Aorta (tissue), 5 donors: Measurements from ENCODE around the gene ARSB. TPM values are rescaled to one million over a fixed set of nuclear protein-coding genes. Genes with fewer than 3 reads are reported as not detected.

Experiments used
- ATAC-seq: fragments of 200-7000 bp; cut with Tn5 transposase; one replicate; pipeline ENCODE4 v1.9.1; 2022; ENCODE audit warnings: moderate library complexity; ENCODE audit not compliant: low FRiP score
- DNase-seq, 2 donors: peaks; one replicate each; pipeline ENCODE4 v3.0.0-alpha.2; 2020
- H3K27ac ChIP-seq, 2 donors: one replicate each; pipeline ENCODE4 v1.5.1; 2013; ENCODE audit warnings: low read length in 2 of 2, mild to moderate bottlenecking in 2 of 2, moderate library complexity in 2 of 2, control low read depth in 1 of 2, inconsistent platforms in 1 of 2, low read depth in 1 of 2
- H3K27me3 ChIP-seq, 2 donors: one replicate each; pipeline ENCODE4 v1.6.1; 2013; ENCODE audit warnings: control low read depth in 1 of 2, low read length in 1 of 2, mild to moderate bottlenecking in 1 of 2, moderate library complexity in 1 of 2; ENCODE audit not compliant: insufficient read depth in 2 of 2, control insufficient read depth in 1 of 2
- H3K36me3 ChIP-seq, 2 donors: one replicate each; pipeline ENCODE4 v1.6.1; 2013; ENCODE audit warnings: control low read depth in 1 of 2, low read length in 1 of 2, mild to moderate bottlenecking in 1 of 2; ENCODE audit not compliant: insufficient read depth in 2 of 2, control insufficient read depth in 1 of 2
- H3K4me1 ChIP-seq, 2 donors: one replicate each; pipeline ENCODE4 v1.6.1; 2013; ENCODE audit warnings: low read length in 2 of 2, control low read depth in 1 of 2, mild to moderate bottlenecking in 1 of 2, moderate library complexity in 1 of 2; ENCODE audit not compliant: insufficient read depth in 2 of 2, control insufficient read depth in 1 of 2
- H3K4me3 ChIP-seq, 2 donors: one replicate each; pipeline ENCODE4 v1.5.1; 2013; ENCODE audit warnings: low read length in 2 of 2, control low read depth in 1 of 2, mild to moderate bottlenecking in 1 of 2
- H3K9me3 ChIP-seq: one replicate; pipeline ENCODE4 v1.6.1; 2013; ENCODE audit warnings: mild to moderate bottlenecking, low read length; ENCODE audit not compliant: control insufficient read depth
- WGBS, 2 donors: extraction: QIAGEN DNeasy Blood & Tissue Kit; methylation state at CpG; one replicate each; pipeline ENCODE4 v1.1.7; 2013; 5-methylcytosine and 5-hydroxymethylcytosine counted together
- intact Hi-C, 2 donors: fragments of 100-400 bp; cut with DNase I; formaldehyde crosslinking; loops; one replicate each; pipeline versions ENCODE4 v1.14.2 to v1.15.0; 2022
- polyA plus RNA-seq, 2 donors: library from polyadenylated mRNA; stranded (reverse); fragments of 200-250 nt; gene quantifications; one replicate each; pipeline ENCODE4 v1.2.3, GENCODE V29; 2013
- total RNA-seq, 2 donors: library from RNA; stranded (reverse); fragmentation: NEBNext Ultra II Directional; extraction: Animal tissue kit (Norgen Biotek cat#: 25700); gene quantifications; one replicate each; pipeline ENCODE4 v1.2.1, GENCODE V29; 2021
- donor health status: healthy with polysubstance abuse.
- donor health status: Bipolar disorder and iron deficiency.
- donor health status: DM: no; HTN: no; CAD: no.
- donor health status: DM: no; HTN: no; CAD: no.
- donor health status: DM: yes; HTN: yes; CAD: no.

ARSB gene
- total and polyA plus RNA-seq, 4 donors: 3.5 to 17.2 (median 12.0) TPM

GRCh38 chr5:78778538-78778937, 206.6 kb downstream of the ARSB start:
- Histone ChIP-seq H3K36me3 (no peaks in the 10 kb centered on the region), H3K27ac (no peak overlapping the region), H3K4me1 (no peaks in the 10 kb centered on the region), H3K4me3 (no peak overlapping the region), H3K9me3 (no peaks in the 10 kb centered on the region), H3K27me3 (no peaks in the 10 kb centered on the region)
- ATAC-seq (no peak), DNase-seq (no peak)
- WGBS, 2 donors: 88 to 100% methylated on average over 1 of the region's 1 CpG
- intact Hi-C loops: no loop called here

GRCh38 chr5:78777901-78778300, 207.2 kb downstream of the ARSB start:
- ATAC-seq (no peak), DNase-seq (no peak)
- intact Hi-C loops: no loop called here
- no peak overlapping the region for H3K4me3 ChIP-seq
- H3K27ac ChIP-seq: no peak overlapping the region
- H3K27me3 ChIP-seq: no peaks in the 10 kb centered on the region
- H3K4me1 ChIP-seq: no peaks in the 10 kb centered on the region
- no peaks in the 10 kb centered on the region for H3K9me3 ChIP-seq
- 97 to 98% methylated on average over 5 of the region's 5 CpGs for WGBS, 2 donors
- H3K36me3 ChIP-seq: no peaks in the 10 kb centered on the region

- H3K36me3 ChIP-seq: no peaks in the 10 kb centered on the region
- no peaks in the 10 kb centered on the region for H3K4me1 ChIP-seq
- intact Hi-C loops: no loop called here
- H3K27ac ChIP-seq: no peak overlapping the region
- H3K4me3 ChIP-seq: no peak overlapping the region
- no peaks in the 10 kb centered on the region for H3K9me3 ChIP-seq
- no peak for ATAC-seq
- whole genome bisulfite sequencing, 2 donors: 86 to 95% methylated on average over 1 of the region's 1 CpG
- H3K27me3 ChIP-seq: no peaks in the 10 kb centered on the region
- no peak for DNase-seq
Observed at GRCh38 chr5:78776637-78777036, 208.5 kb downstream of the ARSB start.

GRCh38 chr5:78773655-78774054, 211.5 kb downstream of the ARSB start:
- ATAC-seq: no peak
- intact Hi-C loops: no loop called here
- WGBS, 2 donors: 80 to 84% methylated on average over 8 of the region's 8 CpGs
- no peaks in the 10 kb centered on the region for H3K36me3 ChIP-seq
- no peak overlapping the region for H3K4me3 ChIP-seq
- H3K27me3 ChIP-seq: no peaks in the 10 kb centered on the region
- H3K4me1 ChIP-seq: no peaks in the 10 kb centered on the region
- DNase-seq: no peak
- H3K27ac ChIP-seq: no peak overlapping the region
- no peaks in the 10 kb centered on the region for H3K9me3 ChIP-seq

GRCh38 chr5:78771260-78772205, 213.6 kb downstream of the ARSB start:
- Histone ChIP-seq H3K27me3 (no peaks in the 10 kb centered on the region), H3K4me3 (no peak overlapping the region), H3K4me1 (no peaks in the 10 kb centered on the region), H3K27ac (no peak overlapping the region), H3K36me3 (no peaks in the 10 kb centered on the region), H3K9me3 (no peaks in the 10 kb centered on the region)
- intact Hi-C loops: no loop called here
- ATAC-seq: no peak
- 71 to 75% methylated on average over 13 of the region's 13 CpGs for WGBS, 2 donors
- DNase-seq: no peak

- ATAC-seq: no peak
- H3K4me1 ChIP-seq: no peaks in the 10 kb centered on the region
Observed at GRCh38 chr5:78768781-78769380, 216.2 kb downstream of the ARSB start.

GRCh38 chr5:78766412-78766762, 218.7 kb downstream of the ARSB start:
- WGBS, 2 donors: 93 to 95% methylated on average over 5 of the region's 5 CpGs

More at GRCh38 chr5:78768781-78769380, 216.2 kb downstream of the ARSB start:
- Histone ChIP-seq H3K4me3 (no peak overlapping the region), H3K36me3 (no peaks in the 10 kb centered on the region), H3K9me3 (no peaks in the 10 kb centered on the region), H3K27ac (no peak overlapping the region), H3K27me3 (no peaks in the 10 kb centered on the region)
- WGBS, 2 donors: 97% methylated on average over 7 of the region's 7 CpGs
- DNase-seq: no peak
- intact Hi-C loops: no loop called here

GRCh38 chr5:78765756-78766411, 219.2 kb downstream of the ARSB start:
- intact Hi-C loops: no loop called here
- no peaks in the 10 kb centered on the region for H3K4me1 ChIP-seq
- DNase-seq: no peak

More at GRCh38 chr5:78766412-78766762, 218.7 kb downstream of the ARSB start:
- Histone ChIP-seq H3K27ac (no peak overlapping the region), H3K36me3 (no peaks in the 10 kb centered on the region), H3K4me1 (no peaks in the 10 kb centered on the region), H3K4me3 (no peak overlapping the region), H3K27me3 (no peaks in the 10 kb centered on the region), H3K9me3 (no peaks in the 10 kb centered on the region)
- intact Hi-C loops: no loop called here
- no peak for DNase-seq
- no peak for ATAC-seq

More at GRCh38 chr5:78765756-78766411, 219.2 kb downstream of the ARSB start:
- 69 to 74% methylated on average over 7 of the region's 7 CpGs for whole genome bisulfite sequencing, 2 donors
- no peaks in the 10 kb centered on the region for H3K27me3 ChIP-seq
- no peak overlapping the region for H3K27ac ChIP-seq
- ATAC-seq: no peak
- H3K36me3 ChIP-seq: no peaks in the 10 kb centered on the region
- H3K9me3 ChIP-seq: no peaks in the 10 kb centered on the region
- no peak overlapping the region for H3K4me3 ChIP-seq
